Ishikawa (cell line): Measurements from ENCODE around the gene PTPRU.
A peak's percentile ranks its signal among the peaks of the same experiment; 100 is the strongest.

ENCODE experiments used
- CREB1 ChIP-seq: IDR thresholded peaks from 2 replicates; pipeline ENCODE4 v1.6.1; 2012; ENCODE audit warnings: low read depth
- EGR1 ChIP-seq: IDR thresholded peaks from 2 replicates; pipeline ENCODE4 v1.6.1; 2012
- EP300 ChIP-seq: IDR thresholded peaks from 2 replicates; pipeline ENCODE4 v1.6.1; 2012; ENCODE audit warnings: borderline replicate concordance
- FOXM1 ChIP-seq: IDR thresholded peaks from 2 replicates; pipeline ENCODE4 v1.6.1; 2012; ENCODE audit warnings: low read depth, borderline replicate concordance
- RAD21 ChIP-seq: IDR thresholded peaks from 2 replicates; pipeline ENCODE4 v1.6.1; 2012; ENCODE audit warnings: low read depth
- TAF1 ChIP-seq: IDR thresholded peaks from 2 replicates; pipeline ENCODE4 v1.6.1; 2012; ENCODE audit warnings: low read depth, mild to moderate bottlenecking
- TCF12 ChIP-seq: IDR thresholded peaks from 2 replicates; pipeline ENCODE4 v1.6.1; 2012; ENCODE audit warnings: low read depth
- TF ChIP-seq, protein P1 (sequence below): IDR thresholded peaks from 2 replicates; pipeline ENCODE4 v1.6.1; 2012; ENCODE audit warnings: low read depth, mild to moderate bottlenecking
- TF ChIP-seq, protein P2 (sequence below): IDR thresholded peaks from 2 replicates; pipeline ENCODE4 v1.6.1; 2012

DNA sequence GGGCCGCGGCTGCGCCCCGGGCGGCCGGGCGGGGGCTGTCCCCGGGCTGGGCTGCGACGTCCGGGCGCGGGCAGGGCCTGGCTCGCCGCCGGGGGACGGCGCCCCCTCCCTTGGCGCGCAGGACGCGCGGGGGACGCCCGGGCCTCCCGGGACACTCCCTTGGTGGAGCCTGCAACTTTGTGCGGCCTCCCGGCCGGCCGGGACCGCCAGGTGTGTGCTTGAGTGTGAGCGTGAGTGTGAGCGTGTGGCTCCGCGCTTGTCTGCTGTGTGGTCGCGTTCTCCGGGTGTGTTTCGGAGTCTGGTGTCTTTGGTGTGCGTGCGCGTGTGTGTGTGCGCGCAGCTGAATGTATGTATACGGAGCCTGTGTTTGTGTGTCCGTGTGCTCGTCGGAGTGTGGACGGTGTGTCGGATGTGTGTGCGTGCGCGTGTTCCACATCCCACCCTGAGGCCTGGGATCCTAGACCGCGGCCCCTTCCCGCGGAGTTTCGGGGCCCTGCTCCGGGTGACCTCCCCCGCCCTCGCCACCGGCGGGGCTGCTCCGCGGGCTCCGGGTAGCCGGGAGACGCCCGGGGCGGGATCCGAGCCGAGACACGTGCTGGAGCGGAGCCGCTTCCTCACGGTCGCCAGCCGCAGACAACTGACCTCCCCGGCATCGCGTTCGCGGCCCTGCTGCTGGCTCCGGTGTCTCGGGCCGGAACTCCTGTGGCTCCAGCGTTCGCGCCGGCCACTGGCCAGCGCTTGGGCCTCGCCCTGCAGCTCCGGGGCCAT, 1.7 kb downstream of the PTPRU start:
- TF ChIP-seq, protein P1, sequence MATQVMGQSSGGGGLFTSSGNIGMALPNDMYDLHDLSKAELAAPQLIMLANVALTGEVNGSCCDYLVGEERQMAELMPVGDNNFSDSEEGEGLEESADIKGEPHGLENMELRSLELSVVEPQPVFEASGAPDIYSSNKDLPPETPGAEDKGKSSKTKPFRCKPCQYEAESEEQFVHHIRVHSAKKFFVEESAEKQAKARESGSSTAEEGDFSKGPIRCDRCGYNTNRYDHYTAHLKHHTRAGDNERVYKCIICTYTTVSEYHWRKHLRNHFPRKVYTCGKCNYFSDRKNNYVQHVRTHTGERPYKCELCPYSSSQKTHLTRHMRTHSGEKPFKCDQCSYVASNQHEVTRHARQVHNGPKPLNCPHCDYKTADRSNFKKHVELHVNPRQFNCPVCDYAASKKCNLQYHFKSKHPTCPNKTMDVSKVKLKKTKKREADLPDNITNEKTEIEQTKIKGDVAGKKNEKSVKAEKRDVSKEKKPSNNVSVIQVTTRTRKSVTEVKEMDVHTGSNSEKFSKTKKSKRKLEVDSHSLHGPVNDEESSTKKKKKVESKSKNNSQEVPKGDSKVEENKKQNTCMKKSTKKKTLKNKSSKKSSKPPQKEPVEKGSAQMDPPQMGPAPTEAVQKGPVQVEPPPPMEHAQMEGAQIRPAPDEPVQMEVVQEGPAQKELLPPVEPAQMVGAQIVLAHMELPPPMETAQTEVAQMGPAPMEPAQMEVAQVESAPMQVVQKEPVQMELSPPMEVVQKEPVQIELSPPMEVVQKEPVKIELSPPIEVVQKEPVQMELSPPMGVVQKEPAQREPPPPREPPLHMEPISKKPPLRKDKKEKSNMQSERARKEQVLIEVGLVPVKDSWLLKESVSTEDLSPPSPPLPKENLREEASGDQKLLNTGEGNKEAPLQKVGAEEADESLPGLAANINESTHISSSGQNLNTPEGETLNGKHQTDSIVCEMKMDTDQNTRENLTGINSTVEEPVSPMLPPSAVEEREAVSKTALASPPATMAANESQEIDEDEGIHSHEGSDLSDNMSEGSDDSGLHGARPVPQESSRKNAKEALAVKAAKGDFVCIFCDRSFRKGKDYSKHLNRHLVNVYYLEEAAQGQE: no peak
- TF ChIP-seq EP300 (no peak), CREB1 (no peak), EGR1 (no peak), FOXM1 (no peak), TCF12 (no peak), TAF1 (no peak), RAD21 (no peak)
- TF ChIP-seq, protein P2, sequence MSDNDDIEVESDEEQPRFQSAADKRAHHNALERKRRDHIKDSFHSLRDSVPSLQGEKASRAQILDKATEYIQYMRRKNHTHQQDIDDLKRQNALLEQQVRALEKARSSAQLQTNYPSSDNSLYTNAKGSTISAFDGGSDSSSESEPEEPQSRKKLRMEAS: 0 out of 2 replicates have a peak, but pooled peaks have one; percentile 19
